ENCODE measurements around the gene SNRK. TPM values are rescaled to one million over a fixed set of nuclear protein-coding genes. Genes with fewer than 3 reads are reported as not detected.

The SNRK gene
- total and polyA plus RNA-seq, 11 donors = 9.3 to 41.5 (median 23.0) TPM

- TF ChIP-seq POLR2A (IDR thresholded peaks at IDR 0.05) = no peak
- no peak for TF ChIP-seq CTCF (IDR thresholded peaks at IDR 0.05)
- Histone ChIP-seq H3K4me1 (peaks cover 0 to 43% (median 21%) of the 10 kb centered on the region in 12 donors), H3K9me3 (peaks cover 0 to 8% (median 3%) of the 10 kb centered on the region in 12 donors), H3K27me3 (no peaks in the 10 kb centered on the region), H3K36me3 (peaks cover 0 to 98% (median 96%) of the 10 kb centered on the region in 9 donors), H3K27ac (no peak overlapping the region), H3K4me3 (no peak overlapping the region)
- intact Hi-C loops (cut with DNase I) = no loop called here
- WGBS, 4 donors = 73 to 83% (median 77%) methylated on average over 3 of the region's 3 CpGs
- DNase-seq (no peak), ATAC-seq (no peak)
These were observed 57.5 kb downstream of the SNRK start for GRCh38 chr3:43343815-43344214.

- Histone ChIP-seq H3K4me3 (no peak overlapping the region), H3K9me3 (peaks cover 0 to under 1% (median 0%) of the 10 kb centered on the region in 12 donors), H3K4me1 (peaks cover 0 to 44% (median 22%) of the 10 kb centered on the region in 12 donors), H3K36me3 (peaks cover 0 to 100% (median 97%) of the 10 kb centered on the region in 9 donors), H3K27ac (peak overlapping the region in 2 of 12 donors; percentile 21 to 59), H3K27me3 (no peaks in the 10 kb centered on the region)
- DNase-seq = no peak
- TF ChIP-seq POLR2A (IDR thresholded peaks at IDR 0.05) (no peak), CTCF (IDR thresholded peaks at IDR 0.05) (no peak)
- intact Hi-C loops (cut with DNase I) = no loop called here
- WGBS, 4 donors = 93 to 97% (median 95%) methylated on average over 3 of the region's 3 CpGs
- ATAC-seq = no peak
These were observed 58.2 kb downstream of the SNRK start for GRCh38 chr3:43344520-43344919.

- DNase-seq = no peak
- no peaks in the 10 kb centered on the region for H3K9me3 ChIP-seq
- peaks cover 0 to 100% (median 98%) of the 10 kb centered on the region in 9 donors for H3K36me3 ChIP-seq
- H3K4me3 ChIP-seq = no peak overlapping the region
- no peak for TF ChIP-seq POLR2A (IDR thresholded peaks at IDR 0.05)
- no peak for TF ChIP-seq CTCF (IDR thresholded peaks at IDR 0.05)
- intact Hi-C loops (cut with DNase I) = loop anchor here in 1 of 10 donors (5.0 kb wide), 1 partner anchor 58 kb away; the partner anchor contains the start of gene SNRK
- no peaks in the 10 kb centered on the region for H3K27me3 ChIP-seq
- H3K4me1 ChIP-seq = peaks cover 0 to 50% (median 22%) of the 10 kb centered on the region in 12 donors
- peak overlapping the region in 3 of 12 donors; percentile 21 to 59 (median 25) for H3K27ac ChIP-seq
- ATAC-seq = no peak
- WGBS, 4 donors = 80 to 84% (median 83%) methylated on average over 4 of the region's 4 CpGs
These were observed 58.9 kb downstream of the SNRK start for GRCh38 chr3:43345246-43345645.

- intact Hi-C loops (cut with DNase I) = loop anchor here in 1 of 10 donors (5.0 kb wide), 1 partner anchor 59 kb away; the partner anchor contains the start of gene SNRK
- Histone ChIP-seq H3K4me3 (no peak overlapping the region), H3K4me1 (peaks cover 0 to 50% (median 22%) of the 10 kb centered on the region in 12 donors), H3K9me3 (no peaks in the 10 kb centered on the region), H3K36me3 (peaks cover 0 to 100% (median 96%) of the 10 kb centered on the region in 9 donors), H3K27me3 (no peaks in the 10 kb centered on the region), H3K27ac (peak overlapping the region in 2 of 12 donors; percentile 25 to 59)
- peak in 3 of 4 donors; percentile 10 to 44 (median 16) for ATAC-seq
- DNase-seq = no peak
- WGBS, 4 donors = 60 to 74% (median 71%) methylated on average over 6 of the region's 6 CpGs
- TF ChIP-seq CTCF (IDR thresholded peaks at IDR 0.05) = no peak
- TF ChIP-seq POLR2A (IDR thresholded peaks at IDR 0.05) = no peak
These were observed 59.5 kb downstream of the SNRK start for GRCh38 chr3:43345877-43346276.

Measured in heart left ventricle (tissue), 16 donors.